A673 (cell line): ENCODE results near the gene CCDC85C. TPM values are rescaled to one million over a fixed set of nuclear protein-coding genes. Genes with fewer than 3 reads are reported as not detected.

ENCODE experiments used
- BruUV-seq: library from RNA; stranded (reverse); fragments of 400-500 nt; replicated peaks from 2 replicates; lab custom pipeline; 2021; lab: Mats Ljungman, UMichigan
- CTCF ChIA-PET: fragments of 300-600 bp; sonication (Branson Sonifier 250); formaldehyde crosslinking; loops from one replicate; lab custom pipeline; 2022; ENCODE audit warnings: antibody characterized with exemption; lab: Charles Lee
- POLR2A ChIA-PET: fragments of 300-600 bp; sonication (Branson Sonifier 250); formaldehyde crosslinking; loops from one replicate; lab custom pipeline; 2022; ENCODE audit warnings: antibody characterized with exemption; ENCODE audit not compliant: low non-redundant PET; lab: Charles Lee
- DNase-seq: peaks from one replicate; pipeline ENCODE4 v3.0.0-alpha.2; 2015; ENCODE audit warnings: low spot score
- H3K27ac ChIP-seq: fragments of 200-600 bp; sonication (generic); 2 replicates; pipeline ENCODE4 v1.5.1; 2016; ENCODE audit warnings: mixed run types, low read depth, mild to moderate bottlenecking, mixed read lengths, antibody characterized with exemption, low read length; ENCODE audit not compliant: poor library complexity, severe bottlenecking
- H3K27me3 ChIP-seq: fragments of 200-600 bp; sonication (generic); replicated peaks from 2 replicates; pipeline ENCODE4 v1.6.1; 2017; ENCODE audit warnings: mixed run types, low read depth, mild to moderate bottlenecking, mixed read lengths, antibody characterized with exemption, low read length; ENCODE audit not compliant: insufficient read depth, poor library complexity
- H3K36me3 ChIP-seq: fragments of 200-600 bp; sonication (generic); 2 replicates; pipeline ENCODE4 v1.6.1; 2016; ENCODE audit warnings: mixed run types, mild to moderate bottlenecking, mixed read lengths, antibody characterized with exemption, low read length; ENCODE audit not compliant: insufficient read depth, poor library complexity, severe bottlenecking
- H3K4me1 ChIP-seq: fragments of 200-600 bp; sonication (generic); 2 replicates; pipeline ENCODE4 v1.6.1; 2017; ENCODE audit warnings: mixed run types, mild to moderate bottlenecking, mixed read lengths, antibody characterized with exemption, low read length; ENCODE audit not compliant: insufficient read depth, poor library complexity, severe bottlenecking
- H3K4me3 ChIP-seq: fragments of 200-600 bp; sonication (generic); 2 replicates; pipeline ENCODE4 v1.5.1; 2016; ENCODE audit warnings: low read depth, mixed run types, mild to moderate bottlenecking, mixed read lengths, low read length; ENCODE audit not compliant: poor library complexity, severe bottlenecking
- H3K9me3 ChIP-seq: fragments of 200-600 bp; sonication (generic); 2 replicates; pipeline ENCODE4 v1.6.1; 2016; ENCODE audit warnings: mixed run types, low read depth, mild to moderate bottlenecking, mixed read lengths, antibody characterized with exemption, low read length; ENCODE audit not compliant: poor library complexity, severe bottlenecking
- CTCF ChIP-seq: fragments of 300-800, 200-600 bp; sonication (generic); conservative IDR thresholded peaks from 2 replicates; pipeline ENCODE4 v1.5.1; 2017; ENCODE audit warnings: low read depth, mild to moderate bottlenecking, antibody characterized with exemption, low read length, moderate library complexity, mixed read lengths
- EZH2 ChIP-seq: fragments of 200-600 bp; sonication (generic); IDR thresholded peaks from 2 replicates; pipeline ENCODE4 v1.6.1; 2017; ENCODE audit warnings: borderline replicate concordance, low read depth, mild to moderate bottlenecking, mixed read lengths, antibody characterized with exemption, low read length; ENCODE audit not compliant: poor library complexity, severe bottlenecking
- intact Hi-C: fragments of 100-400 bp; cut with micrococcal nuclease; formaldehyde crosslinking; loops from one replicate; pipeline ENCODE4 v1.10.0; 2022; ENCODE audit not compliant: unreplicated experiment
- total RNA-seq: library from RNA; stranded (reverse); gene quantifications from 2 replicates; pipeline ENCODE4 v1.2.3, GENCODE V29; 2021

The CCDC85C gene
- total RNA-seq, 1 experiment from 2014 or later: 24.6 TPM

GRCh38 chr14:99527026-99527425 lies 77.0 kb downstream of the CCDC85C start:
- Histone ChIP-seq H3K9me3 (no peaks in the 10 kb centered on the region), H3K4me3 (no peak overlapping the region), H3K36me3 (no peaks in the 10 kb centered on the region), H3K4me1 (peaks cover 27% of the 10 kb centered on the region), H3K27ac (no peak overlapping the region), H3K27me3 (no peaks in the 10 kb centered on the region)
- ChIA-PET CTCF (no interaction called here), POLR2A (no interaction called here)
- intact Hi-C loops: no loop called here
- BruUV-seq: no TSS peak
- no peak for TF ChIP-seq CTCF
- no peak for TF ChIP-seq EZH2
- no peak for DNase-seq

GRCh38 chr14:99525699-99526080 lies 78.3 kb downstream of the CCDC85C start:
- Histone ChIP-seq H3K4me1 (peaks cover 14% of the 10 kb centered on the region), H3K27me3 (no peaks in the 10 kb centered on the region), H3K27ac (no peak overlapping the region), H3K36me3 (no peaks in the 10 kb centered on the region), H3K4me3 (no peak overlapping the region), H3K9me3 (no peaks in the 10 kb centered on the region)
- intact Hi-C loops: no loop called here
- BruUV-seq: no TSS peak
- POLR2A ChIA-PET: no interaction called here
- no peak for TF ChIP-seq CTCF
- no peak for TF ChIP-seq EZH2
- CTCF ChIA-PET: no interaction called here
- no peak for DNase-seq

- intact Hi-C loops: no loop called here
These were observed 79.0 kb downstream of the CCDC85C start for GRCh38 chr14:99524804-99525698.

More at GRCh38 chr14:99524804-99525698, 79.0 kb downstream of the CCDC85C start:
- POLR2A ChIA-PET: no interaction called here
- no peaks in the 10 kb centered on the region for H3K9me3 ChIP-seq
- TF ChIP-seq CTCF: peak; percentile 21; the same call in 1 of the 2 replicates
- no peak for TF ChIP-seq EZH2
- no TSS peak for BruUV-seq
- H3K36me3 ChIP-seq: no peaks in the 10 kb centered on the region
- CTCF ChIA-PET: no interaction called here
- no peak overlapping the region for H3K4me3 ChIP-seq
- DNase-seq: peak; percentile 43
- peaks cover 11% of the 10 kb centered on the region for H3K4me1 ChIP-seq
- no peak overlapping the region for H3K27ac ChIP-seq
- no peaks in the 10 kb centered on the region for H3K27me3 ChIP-seq
